Large intestine (tissue), 3 donors: ENCODE results near the gene SWAP70. TPM values are rescaled to one million over a fixed set of nuclear protein-coding genes. Genes with fewer than 3 reads are reported as not detected.

ENCODE experiments used
- DNase-seq, 2 donors: peaks; one replicate each; pipeline versions ENCODE4 v3.0.0 to v3.0.0-alpha.2; 2013
- H3K27ac ChIP-seq: one replicate; pipeline ENCODE4 v1.5.1; 2013; ENCODE audit warnings: low read length
- H3K27me3 ChIP-seq: 2 replicates; pipeline ENCODE4 v1.6.1; 2013; ENCODE audit warnings: low read length; ENCODE audit not compliant: control insufficient read depth, insufficient read depth
- H3K36me3 ChIP-seq: 2 replicates; pipeline ENCODE4 v1.6.1; 2013; ENCODE audit warnings: low read length; ENCODE audit not compliant: control insufficient read depth, insufficient read depth
- H3K4me1 ChIP-seq: one replicate; pipeline ENCODE4 v1.6.1; 2013; ENCODE audit warnings: low read length; ENCODE audit not compliant: control insufficient read depth, insufficient read depth
- H3K4me3 ChIP-seq: one replicate; pipeline ENCODE4 v1.5.1; 2013; ENCODE audit warnings: low read length
- H3K9me3 ChIP-seq: one replicate; pipeline ENCODE4 v1.6.1; 2013; ENCODE audit warnings: mild to moderate bottlenecking, low read depth, low read length, moderate library complexity; ENCODE audit not compliant: control insufficient read depth
- WGBS: methylation state at CpG from one replicate; pipeline ENCODE4 v1.1.5; 2013; ENCODE audit warnings: low lambda C conversion rate; ENCODE audit not compliant: insufficient coverage; 5-methylcytosine and 5-hydroxymethylcytosine counted together
- polyA plus RNA-seq: library from polyadenylated mRNA; unstranded; fragments of 120-200 nt; gene quantifications from one replicate; pipeline ENCODE4 v1.2.1, GENCODE V29; 2013

SWAP70 gene
- polyA plus RNA-seq, 1 donor: 21.7 TPM

DNA sequence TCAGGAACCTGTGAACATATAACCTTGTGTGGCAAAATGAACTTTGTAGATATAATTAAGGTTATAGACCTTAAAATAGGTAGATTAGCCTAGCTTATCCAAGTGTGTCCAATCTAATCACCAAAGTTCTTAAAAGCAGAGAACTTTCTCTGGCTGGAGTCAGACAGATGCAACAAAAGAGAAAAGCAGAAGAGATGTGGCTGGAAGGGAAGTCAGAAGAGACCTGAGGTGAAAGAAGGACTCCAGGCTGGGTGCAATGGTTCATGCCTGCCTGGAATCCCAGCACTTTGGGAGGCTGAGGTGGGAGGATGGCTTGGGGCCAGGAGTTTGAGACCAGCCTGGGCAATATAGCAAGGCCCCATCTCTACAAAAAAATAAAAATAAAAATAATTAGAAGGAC is 39.4 kb upstream of the SWAP70 start:
- Histone ChIP-seq H3K4me3 (no peak overlapping the region), H3K27me3 (no peaks in the 10 kb centered on the region), H3K27ac (no peak overlapping the region), H3K9me3 (peaks cover 5% of the 10 kb centered on the region), H3K4me1 (no peaks in the 10 kb centered on the region), H3K36me3 (no peaks in the 10 kb centered on the region)
- DNase-seq: no peak

DNA sequence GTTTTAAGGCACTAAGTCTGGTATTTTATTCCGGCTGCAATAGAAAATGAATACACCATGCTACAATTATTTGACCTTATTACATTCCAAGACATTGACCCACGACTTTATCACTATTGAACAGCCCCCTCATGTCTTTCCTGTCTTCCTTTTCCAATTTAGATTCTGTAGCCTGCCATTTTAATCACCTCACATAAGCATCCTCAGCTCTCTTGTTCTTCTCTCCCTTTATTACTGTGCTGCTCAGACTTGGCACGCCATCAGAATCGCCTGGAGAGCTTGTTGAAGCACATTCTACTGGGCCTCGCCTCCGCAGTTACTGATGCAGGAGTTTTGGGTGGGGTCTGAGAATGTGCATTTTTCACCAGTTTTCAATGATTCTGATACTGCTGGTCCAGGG is 38.7 kb upstream of the SWAP70 start:
- Histone ChIP-seq H3K27ac (no peak overlapping the region), H3K4me3 (no peak overlapping the region), H3K36me3 (no peaks in the 10 kb centered on the region), H3K27me3 (no peaks in the 10 kb centered on the region), H3K4me1 (no peaks in the 10 kb centered on the region), H3K9me3 (peaks cover 5% of the 10 kb centered on the region)
- DNase-seq: no peak
- WGBS: 100% methylated on average over 2 of the region's 6 CpGs

DNA sequence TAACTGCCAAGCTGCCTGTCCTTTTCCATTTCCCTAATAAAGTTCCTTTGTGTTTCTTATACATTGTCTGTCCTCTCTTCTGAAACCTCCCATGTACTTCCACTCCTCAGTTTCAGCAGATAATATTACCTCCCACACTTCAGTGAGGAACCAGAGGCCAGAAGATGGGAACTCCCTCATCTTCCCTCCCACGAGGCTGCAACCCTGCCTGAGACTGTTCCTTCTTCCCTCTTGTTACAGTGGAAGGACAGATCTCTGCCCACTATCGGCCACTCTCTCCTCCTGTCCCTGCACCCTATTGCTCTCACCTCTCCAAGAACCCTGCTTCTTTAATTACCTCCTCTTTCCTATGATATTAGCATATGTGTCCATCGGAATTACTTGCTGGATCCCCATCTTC is 38.1 kb upstream of the SWAP70 start:
- 83% methylated on average over 1 of the region's 3 CpGs for whole genome bisulfite sequencing

GRCh38 chr11:9626496-9627394 is 37.1 kb upstream of the SWAP70 start:
- H3K27ac ChIP-seq: no peak overlapping the region
- H3K9me3 ChIP-seq: peaks cover 5% of the 10 kb centered on the region
- no peaks in the 10 kb centered on the region for H3K4me1 ChIP-seq
- no peaks in the 10 kb centered on the region for H3K27me3 ChIP-seq
- no peaks in the 10 kb centered on the region for H3K36me3 ChIP-seq
- no peak overlapping the region for H3K4me3 ChIP-seq
- DNase-seq: no peak
- WGBS: 71% methylated on average over 4 of the region's 12 CpGs

More for the DNA sequence above, 38.1 kb upstream of the SWAP70 start:
- no peak overlapping the region for H3K4me3 ChIP-seq
- no peak overlapping the region for H3K27ac ChIP-seq
- no peak for DNase-seq
- H3K27me3 ChIP-seq: no peaks in the 10 kb centered on the region
- H3K36me3 ChIP-seq: no peaks in the 10 kb centered on the region
- H3K4me1 ChIP-seq: no peaks in the 10 kb centered on the region
- peaks cover 5% of the 10 kb centered on the region for H3K9me3 ChIP-seq

- no peaks in the 10 kb centered on the region for H3K27me3 ChIP-seq
These were observed 34.8 kb upstream of the SWAP70 start for GRCh38 chr11:9629064-9629463.

DNA sequence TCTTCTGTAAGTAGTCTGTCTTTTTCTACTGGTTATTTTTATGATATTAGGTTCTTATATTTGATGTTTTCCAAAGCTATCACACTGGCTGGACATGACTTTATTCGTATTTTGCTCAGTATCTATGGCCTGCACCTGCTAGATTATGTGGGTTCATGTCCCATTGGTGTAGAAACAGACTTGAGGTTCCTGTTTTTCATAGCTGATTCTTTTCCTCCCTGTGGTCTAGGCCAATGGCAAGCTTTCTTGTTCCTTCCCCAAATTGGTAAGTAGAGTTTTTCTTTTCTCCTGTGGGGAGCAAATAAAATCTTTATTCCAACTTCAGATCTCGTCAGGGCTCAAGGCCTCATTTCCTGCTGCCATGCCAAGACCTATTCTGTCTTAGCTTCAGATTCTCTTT is 30.2 kb upstream of the SWAP70 start:
- H3K9me3 ChIP-seq: no peaks in the 10 kb centered on the region
- no peak for DNase-seq
- no peak overlapping the region for H3K27ac ChIP-seq
- H3K36me3 ChIP-seq: no peaks in the 10 kb centered on the region
- no peaks in the 10 kb centered on the region for H3K4me1 ChIP-seq
- 100% methylated on average over 1 of the region's 2 CpGs for WGBS
- no peaks in the 10 kb centered on the region for H3K27me3 ChIP-seq
- H3K4me3 ChIP-seq: no peak overlapping the region

More at GRCh38 chr11:9629064-9629463, 34.8 kb upstream of the SWAP70 start:
- Histone ChIP-seq H3K4me1 (no peaks in the 10 kb centered on the region), H3K4me3 (no peak overlapping the region), H3K9me3 (no peaks in the 10 kb centered on the region), H3K36me3 (no peaks in the 10 kb centered on the region), H3K27ac (no peak overlapping the region)
- DNase-seq: no peak
- 83% methylated on average over 2 of the region's 6 CpGs for WGBS

DNA sequence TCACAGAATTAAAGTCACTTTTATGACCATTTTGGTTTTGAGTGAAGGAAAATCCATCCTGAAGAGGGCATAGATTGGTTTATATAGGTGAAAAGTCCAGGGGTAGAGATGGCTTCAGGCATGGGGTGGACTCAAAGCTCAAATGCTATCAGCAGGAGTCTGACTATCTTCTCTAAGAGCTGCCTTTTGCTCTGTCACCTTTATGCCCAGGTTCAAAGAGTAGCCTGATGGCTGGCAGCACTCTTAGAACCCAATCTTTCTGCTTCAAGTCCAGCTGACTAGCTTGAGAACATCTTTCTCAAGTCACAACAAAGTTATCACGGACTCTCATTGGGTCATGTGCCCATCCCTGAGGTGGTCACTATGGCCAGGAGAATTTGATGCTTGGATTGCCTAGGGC is 27.2 kb upstream of the SWAP70 start:
- Histone ChIP-seq H3K27ac (no peak overlapping the region), H3K4me1 (peaks cover 12% of the 10 kb centered on the region), H3K4me3 (no peak overlapping the region), H3K27me3 (no peaks in the 10 kb centered on the region), H3K36me3 (no peaks in the 10 kb centered on the region), H3K9me3 (no peaks in the 10 kb centered on the region)
- no CpG with 5 or more reads among the region's 1 CpG for WGBS
- peak; percentile 54 to 59 for DNase-seq

DNA sequence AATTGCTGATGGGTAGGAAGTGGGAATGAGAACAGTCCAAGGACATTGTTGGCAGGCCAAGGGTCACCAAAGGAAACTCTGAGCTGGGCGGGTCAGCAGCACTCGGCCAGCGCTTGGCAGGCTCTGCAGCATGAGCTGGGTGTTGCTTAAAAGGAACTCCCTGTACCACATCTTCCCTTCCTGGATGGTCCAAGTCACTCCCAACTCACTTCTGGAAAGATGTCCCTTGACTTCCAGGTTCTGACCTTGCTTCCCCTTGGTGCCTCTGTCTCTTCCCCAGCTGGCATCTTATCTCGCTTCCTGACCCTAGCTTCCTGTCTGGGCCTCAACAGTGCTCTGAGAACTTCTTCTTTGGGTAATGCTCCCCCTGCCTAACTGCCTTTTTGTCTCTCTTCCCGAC is 24.8 kb upstream of the SWAP70 start:
- H3K4me1 ChIP-seq: peaks cover 17% of the 10 kb centered on the region
- no peaks in the 10 kb centered on the region for H3K9me3 ChIP-seq
- no peaks in the 10 kb centered on the region for H3K27me3 ChIP-seq
- no peak overlapping the region for H3K4me3 ChIP-seq
- H3K27ac ChIP-seq: peak overlapping the region; percentile 32
- DNase-seq: peak in 1 of 2 donors; percentile 65
- WGBS: 80% methylated on average over 1 of the region's 5 CpGs
- no peaks in the 10 kb centered on the region for H3K36me3 ChIP-seq

DNA sequence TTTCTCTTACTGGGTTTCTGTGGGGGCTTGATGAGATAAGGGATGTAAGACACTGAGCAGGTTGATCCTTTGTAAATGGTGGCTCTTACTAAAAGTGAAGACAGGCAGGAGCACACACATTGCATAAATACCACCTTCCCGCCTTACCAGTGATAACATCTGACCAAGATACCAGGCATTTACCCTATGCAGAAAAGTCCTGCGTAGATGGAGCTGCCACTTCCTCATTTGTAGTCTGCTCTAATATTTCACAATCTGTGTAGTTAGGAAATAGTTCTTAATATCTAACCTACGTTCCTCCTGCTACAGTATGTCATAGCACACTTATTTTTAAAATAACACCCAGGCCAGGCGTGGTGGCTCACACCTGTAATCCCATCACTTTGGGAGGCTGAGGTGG is 23.9 kb upstream of the SWAP70 start:
- DNase-seq: peak in 1 of 2 donors; percentile 60
- peak overlapping the region; percentile 19 for H3K27ac ChIP-seq

GRCh38 chr11:9642894-9643293 is 21.0 kb upstream of the SWAP70 start:
- H3K4me3 ChIP-seq: no peak overlapping the region
- H3K4me1 ChIP-seq: peaks cover 19% of the 10 kb centered on the region
- DNase-seq: no peak
- H3K9me3 ChIP-seq: peaks cover 4% of the 10 kb centered on the region
- no peaks in the 10 kb centered on the region for H3K36me3 ChIP-seq
- no peaks in the 10 kb centered on the region for H3K27me3 ChIP-seq
- WGBS: 80% methylated on average over 1 of the region's 2 CpGs
- H3K27ac ChIP-seq: no peak overlapping the region

More for the DNA sequence above, 23.9 kb upstream of the SWAP70 start:
- Histone ChIP-seq H3K36me3 (no peaks in the 10 kb centered on the region), H3K9me3 (no peaks in the 10 kb centered on the region), H3K4me3 (no peak overlapping the region), H3K4me1 (peaks cover 19% of the 10 kb centered on the region), H3K27me3 (no peaks in the 10 kb centered on the region)
- WGBS: no CpG with 5 or more reads among the region's 4 CpGs

DNA sequence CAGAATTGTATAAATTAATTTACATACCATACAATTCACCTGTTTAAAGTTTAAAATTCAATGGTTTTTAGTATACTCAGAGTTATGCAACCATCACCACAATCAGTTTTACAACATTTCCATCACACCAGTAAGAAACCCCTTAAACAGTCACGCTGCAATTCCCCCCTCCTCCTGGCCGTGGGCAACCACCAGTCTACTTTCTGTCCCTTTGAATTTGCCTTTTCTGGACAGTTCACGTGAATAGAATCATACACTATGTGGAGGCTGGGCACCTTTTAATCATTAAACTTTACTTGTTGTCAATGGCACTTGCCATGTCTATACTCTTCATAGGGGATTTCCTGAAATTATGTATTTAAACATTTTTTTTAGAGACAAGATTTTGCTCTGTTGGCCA is 20.1 kb upstream of the SWAP70 start:
- no peak overlapping the region for H3K4me3 ChIP-seq
- peaks cover 4% of the 10 kb centered on the region for H3K9me3 ChIP-seq
- no peaks in the 10 kb centered on the region for H3K27me3 ChIP-seq
- WGBS: no CpG with 5 or more reads among the region's 3 CpGs
- peak overlapping the region; percentile 55 for H3K27ac ChIP-seq
- DNase-seq: peak in 1 of 2 donors; percentile 58
- H3K36me3 ChIP-seq: no peaks in the 10 kb centered on the region
- peaks cover 18% of the 10 kb centered on the region for H3K4me1 ChIP-seq
